ENCODE data around the gene PAX2. TPM values are rescaled to one million over a fixed set of nuclear protein-coding genes. Genes with fewer than 3 reads are reported as not detected.

Gene PAX2
- total and polyA plus RNA-seq, 2 of the 13 experiments (the other 11 are each of a cell fraction or from before 2014, with no cell fraction given): not detected

DNA sequence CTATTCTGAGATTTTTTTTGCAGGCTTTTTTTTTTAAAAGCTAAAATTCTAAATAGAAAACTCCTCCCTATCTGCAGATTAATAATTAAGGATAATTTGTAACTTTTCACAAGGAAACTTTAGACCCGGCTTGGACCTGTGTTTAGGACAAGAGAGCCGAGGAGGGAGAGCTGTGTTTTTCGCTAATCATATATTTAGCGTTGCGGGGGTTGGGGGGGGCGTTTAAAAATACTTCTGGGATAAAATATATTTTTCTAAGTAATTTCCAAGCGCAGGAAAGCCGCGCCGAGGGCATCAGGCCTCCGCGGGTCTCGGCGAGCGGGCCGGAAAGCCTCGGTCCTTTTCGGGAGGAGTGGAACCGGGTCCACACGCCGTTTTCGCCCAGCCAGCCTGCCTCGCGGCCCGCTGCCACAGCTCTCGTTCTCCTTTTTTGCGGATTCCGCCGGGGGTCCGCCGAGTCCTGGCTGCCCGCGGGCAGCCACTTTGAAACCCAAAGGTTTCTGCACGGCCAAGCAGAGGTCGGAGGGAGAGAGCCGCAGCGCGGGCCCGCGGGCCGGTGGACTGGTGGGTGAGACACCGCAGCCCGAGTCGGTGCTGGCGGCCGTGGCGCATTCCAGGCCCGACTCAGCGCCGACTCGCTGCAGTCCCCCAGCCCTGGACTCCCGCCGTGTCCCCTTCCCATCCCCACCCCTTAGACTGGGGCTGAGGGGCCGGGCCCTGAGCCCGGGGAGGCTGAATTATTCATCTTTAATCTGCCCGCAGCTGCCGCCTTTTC lies 2.3 kb downstream of the PAX2 start:
- H3K9ac ChIP-seq (ENCODE audit: insufficient read depth, low read depth, low read length): no peak overlapping the region
- H3K9me3 ChIP-seq (ENCODE audit: low read length): no peaks in the 10 kb centered on the region
- in situ Hi-C loops (cut with HindIII; ENCODE audit: extremely low pct_ligation_motif_present, low pct_unique_long_range_greater_than_20kb): no loop called here
- no peak overlapping the region for H3K27ac ChIP-seq (ENCODE audit: extremely low read length, insufficient read depth, low read length)
- H3K4me3 ChIP-seq (replicated peaks in 1 of 3; ENCODE audit: insufficient read depth in 1 of 3, low read depth in 2 of 3, low read length in 3 of 3): no peak overlapping the region
- H3K4me1 ChIP-seq (ENCODE audit: insufficient read depth, low read length): 0 out of 2 replicates have a peak, but pooled peaks cover 4% of the 10 kb centered on the region
- no TSS peak for BruUV-seq (replicated peaks)
- DNase-seq (ENCODE audit: low spot score) (no peak), FAIRE-seq (no peak), ATAC-seq (no peak)
- no peak overlapping the region for H2AFZ ChIP-seq (ENCODE audit: low read length)
- intact Hi-C loops (cut with micrococcal nuclease; ENCODE audit: unreplicated experiment): no loop called here
- no peaks in the 10 kb centered on the region for H3K36me3 ChIP-seq (replicated peaks in 1 of 2; ENCODE audit: control insufficient read depth in 1 of 2, insufficient read depth in 2 of 2, low read length in 2 of 2)
- WGBS (ENCODE audit: low lambda C conversion rate): 8% methylated on average over 19 of the region's 57 CpGs
- no peaks in the 10 kb centered on the region for H3K79me2 ChIP-seq (ENCODE audit: insufficient read depth, low read length)
- H3K4me2 ChIP-seq (ENCODE audit: low read depth, low read length): no peak overlapping the region
- H4K20me1 ChIP-seq (ENCODE audit: insufficient read depth, low read length): peaks cover 2% of the 10 kb centered on the region; the same call in 1 of the 2 replicates
- H3K27me3 ChIP-seq (ENCODE audit: control insufficient read depth in 1 of 2, insufficient read depth in 2 of 2, low read length in 2 of 2): peaks cover 40 to 94% of the 10 kb centered on the region in 2 experiments
- POLR2A ChIA-PET: no interaction called here
- TF ChIP-seq EZH2 (conservative IDR thresholded peaks at IDR 0.05; ENCODE audit: low read depth, low read length): peak; percentile 74
- TF ChIP-seq, protein P1, sequence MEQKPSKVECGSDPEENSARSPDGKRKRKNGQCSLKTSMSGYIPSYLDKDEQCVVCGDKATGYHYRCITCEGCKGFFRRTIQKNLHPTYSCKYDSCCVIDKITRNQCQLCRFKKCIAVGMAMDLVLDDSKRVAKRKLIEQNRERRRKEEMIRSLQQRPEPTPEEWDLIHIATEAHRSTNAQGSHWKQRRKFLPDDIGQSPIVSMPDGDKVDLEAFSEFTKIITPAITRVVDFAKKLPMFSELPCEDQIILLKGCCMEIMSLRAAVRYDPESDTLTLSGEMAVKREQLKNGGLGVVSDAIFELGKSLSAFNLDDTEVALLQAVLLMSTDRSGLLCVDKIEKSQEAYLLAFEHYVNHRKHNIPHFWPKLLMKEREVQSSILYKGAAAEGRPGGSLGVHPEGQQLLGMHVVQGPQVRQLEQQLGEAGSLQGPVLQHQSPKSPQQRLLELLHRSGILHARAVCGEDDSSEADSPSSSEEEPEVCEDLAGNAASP (CRISPR knock-in tag; IDR thresholded peaks at IDR 0.05; ENCODE audit: borderline replicate concordance): no peak
- no peak for TF ChIP-seq CREM (IDR thresholded peaks at IDR 0.05)
- no peak for TF ChIP-seq CREM (CRISPR knock-in tag; IDR thresholded peaks at IDR 0.05)
- TF ChIP-seq CBX2 (IDR thresholded peaks at IDR 0.05; ENCODE audit: low read depth, low read length): peak; percentile 87
- TF ChIP-seq CBX2 (CRISPR knock-in tag; IDR thresholded peaks at IDR 0.05; ENCODE audit: low read depth): no peak
- TF ChIP-seq, protein P2, sequence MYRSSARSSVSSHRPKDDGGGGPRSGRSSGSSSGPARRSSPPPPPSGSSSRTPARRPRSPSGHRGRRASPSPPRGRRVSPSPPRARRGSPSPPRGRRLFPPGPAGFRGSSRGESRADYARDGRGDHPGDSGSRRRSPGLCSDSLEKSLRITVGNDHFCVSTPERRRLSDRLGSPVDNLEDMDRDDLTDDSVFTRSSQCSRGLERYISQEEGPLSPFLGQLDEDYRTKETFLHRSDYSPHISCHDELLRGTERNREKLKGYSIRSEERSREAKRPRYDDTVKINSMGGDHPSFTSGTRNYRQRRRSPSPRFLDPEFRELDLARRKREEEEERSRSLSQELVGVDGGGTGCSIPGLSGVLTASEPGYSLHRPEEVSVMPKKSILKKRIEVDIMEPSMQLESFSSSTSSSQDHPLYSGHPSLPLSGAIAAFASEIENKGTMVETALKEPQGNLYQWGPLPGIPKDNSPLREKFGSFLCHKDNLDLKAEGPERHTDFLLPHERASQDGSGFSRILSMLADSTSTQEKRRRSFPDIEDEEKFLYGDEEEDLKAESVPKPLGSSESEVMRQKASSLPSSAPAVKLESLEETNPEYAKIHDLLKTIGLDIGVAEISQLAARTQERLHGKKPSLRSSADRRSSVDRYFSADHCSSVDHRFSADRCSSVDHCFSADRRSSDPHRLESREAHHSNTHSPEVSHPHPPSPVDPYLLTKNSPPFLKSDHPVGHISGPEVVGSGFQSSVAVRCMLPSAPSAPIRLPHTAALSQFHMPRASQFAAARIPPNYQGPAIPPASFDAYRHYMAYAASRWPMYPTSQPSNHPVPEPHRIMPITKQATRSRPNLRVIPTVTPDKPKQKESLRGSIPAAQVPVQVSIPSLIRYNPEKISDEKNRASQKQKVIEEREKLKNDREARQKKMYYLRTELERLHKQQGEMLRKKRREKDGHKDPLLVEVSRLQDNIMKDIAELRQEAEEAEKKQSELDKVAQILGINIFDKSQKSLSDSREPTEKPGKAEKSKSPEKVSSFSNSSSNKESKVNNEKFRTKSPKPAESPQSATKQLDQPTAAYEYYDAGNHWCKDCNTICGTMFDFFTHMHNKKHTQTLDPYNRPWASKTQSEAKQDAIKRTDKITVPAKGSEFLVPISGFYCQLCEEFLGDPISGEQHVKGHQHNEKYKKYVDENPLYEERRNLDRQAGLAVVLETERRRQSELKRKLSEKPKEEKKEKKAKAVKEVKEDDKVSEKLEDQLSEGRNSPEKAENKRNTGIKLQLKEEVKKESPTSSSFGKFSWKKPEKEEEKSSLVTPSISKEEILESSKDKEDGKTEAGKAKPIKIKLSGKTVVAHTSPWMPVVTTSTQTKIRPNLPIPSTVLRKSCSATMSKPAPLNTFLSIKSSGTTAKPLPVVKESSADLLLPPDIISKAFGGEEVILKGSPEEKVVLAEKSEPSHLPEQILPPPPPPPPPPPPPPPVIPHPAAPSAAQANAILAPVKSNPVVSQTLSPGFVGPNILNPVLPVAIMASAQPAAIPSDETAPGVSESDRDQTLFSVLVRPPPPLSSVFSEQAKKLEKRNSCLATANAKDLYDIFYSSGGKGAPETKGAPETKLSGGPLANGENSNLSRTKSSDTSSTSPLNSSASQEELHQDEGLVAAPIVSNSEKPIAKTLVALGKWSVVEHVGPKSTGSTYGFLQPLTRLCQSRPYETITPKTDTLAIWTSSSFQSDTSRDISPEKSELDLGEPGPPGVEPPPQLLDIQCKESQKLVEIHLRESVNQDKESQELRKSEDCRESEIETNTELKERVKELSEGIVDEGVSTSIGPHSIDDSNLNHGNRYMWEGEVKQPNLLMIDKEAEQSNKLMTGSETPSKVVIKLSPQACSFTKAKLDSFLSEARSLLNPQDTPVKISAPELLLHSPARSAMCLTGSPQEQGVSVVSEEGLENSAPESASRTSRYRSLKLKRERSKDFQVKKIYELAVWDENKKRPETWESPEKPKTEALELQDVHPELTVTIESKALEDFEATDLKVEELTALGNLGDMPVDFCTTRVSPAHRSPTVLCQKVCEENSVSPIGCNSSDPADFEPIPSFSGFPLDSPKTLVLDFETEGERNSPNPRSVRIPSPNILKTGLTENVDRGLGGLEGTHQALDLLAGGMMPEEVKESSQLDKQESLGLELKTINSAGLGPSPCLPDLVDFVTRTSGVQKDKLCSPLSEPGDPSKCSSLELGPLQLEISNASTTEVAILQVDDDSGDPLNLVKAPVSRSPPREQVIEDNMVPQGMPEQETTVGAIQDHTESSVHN (CRISPR knock-in tag; IDR thresholded peaks at IDR 0.05): no peak
- CTCF ChIA-PET (ENCODE audit: low intra/inter-chr PET ratio, low total read pairs): no interaction called here

Data from HepG2 (cell line).